GM23338 (cell line): ENCODE measurements around the gene CYB561D1. TPM values are rescaled to one million over a fixed set of nuclear protein-coding genes. Genes with fewer than 3 reads are reported as not detected.

Experiments used
- ATAC-seq: fragments of 200-7000 bp; cut with Tn5 transposase; 3 replicates; pipeline ENCODE4 v1.9.1; 2020
- DNase-seq: peaks from one replicate; pipeline ENCODE4 v3.0.0-alpha.2; 2015; ENCODE audit warnings: low spot score
- H2AFZ ChIP-seq: fragments of 200-600 bp; sonication (generic); 2 replicates; pipeline ENCODE4 v1.8.0; 2016; ENCODE audit warnings: antibody characterized with exemption, mild to moderate bottlenecking, moderate library complexity
- H3F3A ChIP-seq: fragments of 200-600 bp; sonication (generic); replicated peaks from 2 replicates; pipeline ENCODE4 v1.8.0; 2017; ENCODE audit warnings: antibody characterized with exemption, mixed run types, low read depth
- H3K27ac ChIP-seq: fragments of 200-600 bp; sonication (generic); 2 replicates; pipeline ENCODE4 v1.6.1; 2016; ENCODE audit warnings: low read depth
- H3K27me3 ChIP-seq: fragments of 200-600 bp; sonication (generic); 2 replicates; pipeline ENCODE4 v1.8.0; 2016; ENCODE audit warnings: mild to moderate bottlenecking, mixed run types, moderate library complexity; ENCODE audit not compliant: insufficient read depth
- H3K36me3 ChIP-seq: fragments of 200-600 bp; sonication (generic); 2 replicates; pipeline ENCODE4 v1.8.0; 2016; ENCODE audit warnings: mild to moderate bottlenecking; ENCODE audit not compliant: insufficient read depth
- H3K4me1 ChIP-seq: fragments of 200-600 bp; sonication (generic); 2 replicates; pipeline ENCODE4 v1.8.0; 2016; ENCODE audit warnings: mild to moderate bottlenecking, moderate library complexity; ENCODE audit not compliant: insufficient read depth
- H3K4me2 ChIP-seq: fragments of 200-600 bp; sonication (generic); 2 replicates; pipeline ENCODE4 v1.7.1; 2017; ENCODE audit warnings: mixed run types
- H3K4me3 ChIP-seq: fragments of 200-600 bp; sonication (generic); 2 replicates; pipeline ENCODE4 v1.6.1; 2016; ENCODE audit warnings: mixed run types
- H3K79me2 ChIP-seq: fragments of 200-600 bp; sonication (generic); replicated peaks from 2 replicates; pipeline ENCODE4 v1.8.0; 2017; ENCODE audit warnings: mild to moderate bottlenecking; ENCODE audit not compliant: insufficient read depth
- H3K9me2 ChIP-seq: fragments of 200-600 bp; sonication (generic); 2 replicates; pipeline ENCODE4 v1.8.0; 2017; ENCODE audit not compliant: insufficient read depth
- H4K20me1 ChIP-seq: fragments of 200-600 bp; sonication (generic); replicated peaks from 2 replicates; pipeline ENCODE4 v1.8.0; 2017; ENCODE audit warnings: mild to moderate bottlenecking; ENCODE audit not compliant: insufficient read depth
- H3K27ac Mint-ChIP-seq: 2 replicates; pipeline ENCODE4 v1.8.0; 2020; ENCODE audit warnings: inconsistent platforms, mild to moderate bottlenecking, moderate library complexity, mixed read lengths
- H3K27me3 Mint-ChIP-seq: 3 replicates; pipeline ENCODE4 v1.8.0; 2022; ENCODE audit warnings: low read depth, mild to moderate bottlenecking, moderate library complexity, mixed read lengths, inconsistent platforms; ENCODE audit not compliant: insufficient read depth, poor library complexity
- H3K36me3 Mint-ChIP-seq: 3 replicates; pipeline ENCODE4 v1.8.0; 2021; ENCODE audit warnings: low read depth, mild to moderate bottlenecking, inconsistent platforms, moderate library complexity, mixed read lengths
- H3K4me1 Mint-ChIP-seq: 3 replicates; pipeline ENCODE4 v1.8.0; 2020; ENCODE audit warnings: mild to moderate bottlenecking, inconsistent platforms, mixed read lengths
- H3K4me3 Mint-ChIP-seq: 3 replicates; pipeline ENCODE4 v1.8.0; 2021; ENCODE audit warnings: moderate library complexity, mild to moderate bottlenecking, inconsistent platforms, mixed read lengths
- H3K9me3 Mint-ChIP-seq: 3 replicates; pipeline ENCODE4 v1.8.0; 2020; ENCODE audit warnings: moderate library complexity, mild to moderate bottlenecking, inconsistent platforms, mixed read lengths
- CTCF ChIP-seq, 2 experiments: fragments of 200-600 bp in 1 of 2; sonication (generic) in 1 of 2; conservative IDR thresholded peaks; 2 replicates each; pipeline versions ENCODE4 v1.5.1 to v1.6.1; 2016 to 2017; ENCODE audit warnings: antibody characterized with exemption in 2 of 2, low read depth in 2 of 2, mild to moderate bottlenecking in 2 of 2, moderate library complexity in 1 of 2
- JUNB ChIP-seq: IDR thresholded peaks from one replicate; pipeline ENCODE4 v1.6.1; 2016; ENCODE audit warnings: antibody characterized with exemption; ENCODE audit not compliant: unreplicated experiment
- POLR2AphosphoS5 ChIP-seq: IDR thresholded peaks from 2 replicates; pipeline ENCODE4 v1.6.1; 2016; ENCODE audit warnings: antibody characterized with exemption, low read depth
- REST ChIP-seq: IDR thresholded peaks from one replicate; pipeline ENCODE4 v1.6.1; 2018; ENCODE audit warnings: antibody characterized with exemption; ENCODE audit not compliant: unreplicated experiment
- ZNF331 ChIP-seq: fragments of 250-450 bp; sonication (Bioruptor Pico); IDR thresholded peaks from 2 replicates; pipeline ENCODE4 v1.5.0; 2020; ENCODE audit warnings: low read depth, mild to moderate bottlenecking, moderate library complexity
- polyA plus RNA-seq: library from polyadenylated mRNA; unstranded; fragments of >200 nt; fragmentation: Nextera tagmentation; extraction: Ambion mirVana; gene quantifications from 2 replicates; pipeline ENCODE4 v1.2.1, GENCODE V29; 2016
- total RNA-seq: library from RNA; depleted of rRNA; stranded (reverse); fragments of >200 nt; shearing (Covaris generic); gene quantifications from 2 replicates; pipeline ENCODE4 v1.2.3, GENCODE V29; 2014

Gene CYB561D1
- total and polyA plus RNA-seq, 2 experiments from 2014 or later: 0.95 to 2.7 TPM

- H2AFZ ChIP-seq: no peak overlapping the region
- no peaks in the 10 kb centered on the region for H3K79me2 ChIP-seq
- Mint-ChIP-seq H3K4me3 (no peak overlapping the region), H3K4me1 (peaks cover 5% of the 10 kb centered on the region), H3K27me3 (peaks cover 17% of the 10 kb centered on the region), H3K9me3 (no peaks in the 10 kb centered on the region), H3K27ac (no peak overlapping the region), H3K36me3 (peaks cover 19% of the 10 kb centered on the region; the same call in 2 of the 3 replicates)
- no peaks in the 10 kb centered on the region for H4K20me1 ChIP-seq
- H3K36me3 ChIP-seq: no peaks in the 10 kb centered on the region
- H3K27ac ChIP-seq: no peak overlapping the region
- H3K9me2 ChIP-seq: no peaks in the 10 kb centered on the region
- no peaks in the 10 kb centered on the region for H3K27me3 ChIP-seq
- TF ChIP-seq JUNB (no peak), POLR2AphosphoS5 (no peak)
- peaks cover 2% of the 10 kb centered on the region for H3K4me1 ChIP-seq
- no peak overlapping the region for H3K4me2 ChIP-seq
- no peak for ATAC-seq
- DNase-seq: no peak
- no peaks in the 10 kb centered on the region; the same call in 1 of the 2 replicates for H3F3A ChIP-seq
- no peak overlapping the region for H3K4me3 ChIP-seq
These were observed 1.1 kb upstream of the CYB561D1 start for GRCh38 chr1:109492779-109493178.

- Histone ChIP-seq H3K4me1 (peaks cover 7% of the 10 kb centered on the region), H3F3A (no peaks in the 10 kb centered on the region; the same call in 1 of the 2 replicates), H3K36me3 (no peaks in the 10 kb centered on the region), H3K27me3 (no peaks in the 10 kb centered on the region), H2AFZ (peak overlapping the region; percentile 75), H3K4me2 (peak overlapping the region; percentile 77), H4K20me1 (no peaks in the 10 kb centered on the region), H3K79me2 (no peaks in the 10 kb centered on the region), H3K27ac (0 out of 2 replicates have a peak overlapping the region, but pooled peaks have one; percentile 36), H3K9me2 (no peaks in the 10 kb centered on the region), H3K4me3 (peak overlapping the region; percentile 95; the same call in 1 of the 2 replicates)
- Mint-ChIP-seq H3K4me3 (peak overlapping the region; percentile 93; the same call in 1 of the 3 replicates), H3K27ac (no peak overlapping the region), H3K27me3 (peaks cover 14% of the 10 kb centered on the region), H3K4me1 (peaks cover 9% of the 10 kb centered on the region), H3K9me3 (no peaks in the 10 kb centered on the region), H3K36me3 (peaks cover 14% of the 10 kb centered on the region; the same call in 2 of the 3 replicates)
- no peak for TF ChIP-seq ZNF331 (CRISPR knock-in tag)
- no peak for TF ChIP-seq REST
- no peak for TF ChIP-seq CTCF (conservative IDR thresholded peaks at IDR 0.05; ENCODE audit: low read depth in 2 of 2)
- no peak for ATAC-seq
- no peak for DNase-seq
These were observed 667 bp upstream of the CYB561D1 start for GRCh38 chr1:109493227-109493626.
